Measurements from ENCODE around the gene DTNA.
A peak's percentile ranks its signal among the peaks of the same experiment; 100 is the strongest.

The DTNA gene

DNA sequence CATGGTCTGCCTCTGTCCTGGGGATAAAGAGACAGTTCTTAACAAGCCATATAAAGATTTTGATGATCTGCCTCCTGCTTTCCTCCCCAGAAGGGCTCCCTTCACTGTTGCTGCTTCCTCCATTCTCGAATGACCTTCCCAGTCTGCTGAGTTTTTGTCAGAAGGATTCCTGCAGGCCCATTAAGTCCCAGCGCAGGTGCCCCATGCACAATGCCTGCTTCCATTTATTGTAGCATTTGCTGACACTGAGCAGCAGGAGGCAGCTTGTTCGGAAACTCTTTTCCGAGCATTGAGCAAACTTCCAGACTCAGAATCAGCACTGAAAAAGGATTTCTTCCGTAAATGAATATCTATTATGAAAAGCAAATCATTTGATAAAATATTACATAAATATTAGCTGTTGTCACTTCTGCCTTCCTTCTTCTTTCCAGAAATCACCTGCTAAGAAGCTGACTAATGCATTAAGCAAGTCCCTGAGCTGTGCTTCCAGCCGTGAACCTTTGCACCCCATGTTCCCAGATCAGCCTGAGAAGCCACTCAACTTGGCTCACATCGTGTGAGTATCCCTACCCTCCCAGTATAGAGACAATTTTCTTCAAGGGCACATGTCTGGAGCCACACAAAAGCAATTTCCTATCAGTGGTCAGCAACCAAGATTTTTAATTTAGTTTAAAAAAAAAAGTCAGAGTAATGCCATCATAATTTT is 110.4 kb downstream of the DTNA start:
- TF ChIP-seq HDGF (IDR thresholded peaks at IDR 0.05; ENCODE audit: borderline replicate concordance) (no peak), TARDBP (IDR thresholded peaks at IDR 0.05) (no peak), L3MBTL2 (conservative IDR thresholded peaks at IDR 0.05) (no peak)
- TF ChIP-seq, protein P1, sequence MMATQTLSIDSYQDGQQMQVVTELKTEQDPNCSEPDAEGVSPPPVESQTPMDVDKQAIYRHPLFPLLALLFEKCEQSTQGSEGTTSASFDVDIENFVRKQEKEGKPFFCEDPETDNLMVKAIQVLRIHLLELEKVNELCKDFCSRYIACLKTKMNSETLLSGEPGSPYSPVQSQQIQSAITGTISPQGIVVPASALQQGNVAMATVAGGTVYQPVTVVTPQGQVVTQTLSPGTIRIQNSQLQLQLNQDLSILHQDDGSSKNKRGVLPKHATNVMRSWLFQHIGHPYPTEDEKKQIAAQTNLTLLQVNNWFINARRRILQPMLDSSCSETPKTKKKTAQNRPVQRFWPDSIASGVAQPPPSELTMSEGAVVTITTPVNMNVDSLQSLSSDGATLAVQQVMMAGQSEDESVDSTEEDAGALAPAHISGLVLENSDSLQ (IDR thresholded peaks at IDR 0.05): no peak
- CTCF ChIA-PET: interaction anchor here (0.7 to 1.1 kb wide), 3 partner anchors 10 to 17 kb away, joined by 3 to 7 read pairs (median 3); no protein-coding TSS in a partner anchor

DNA sequence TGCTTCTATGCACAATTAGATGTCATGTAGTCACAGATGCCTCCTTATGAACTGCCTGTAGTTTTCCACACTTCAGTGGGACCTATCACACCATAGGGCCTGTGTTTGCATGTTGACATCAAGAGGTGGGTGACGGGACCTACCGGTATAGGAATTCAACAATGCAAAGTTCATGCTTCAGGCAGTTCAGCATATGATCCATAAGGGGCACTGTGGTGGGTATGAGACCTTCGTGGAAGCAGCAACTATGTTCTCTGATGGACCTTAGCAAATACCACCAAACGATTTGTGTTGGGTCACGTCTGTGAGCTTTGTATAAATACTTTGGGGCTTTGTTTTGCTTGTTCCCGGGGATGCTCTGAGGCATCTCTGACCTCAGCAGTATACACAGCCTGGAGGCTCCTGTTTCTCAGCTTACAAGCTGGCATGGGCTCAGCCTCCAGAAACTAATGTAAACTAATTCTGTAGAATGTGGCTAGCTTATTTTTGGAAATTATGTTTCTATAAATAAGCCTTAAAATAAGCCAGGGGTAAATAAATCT is 111.6 kb downstream of the DTNA start:
- peak; percentile 50 for DNase-seq (ENCODE audit: extremely low spot score)
- CTCF ChIA-PET: interaction anchor here (0.6 to 1.5 kb wide), 3 partner anchors 12 to 544 kb away, joined by 3 to 6 read pairs (median 4); no protein-coding TSS in a partner anchor
- POLR2A ChIA-PET: no interaction called here
- TF ChIP-seq L3MBTL2 (conservative IDR thresholded peaks at IDR 0.05) (no peak), SUZ12 (IDR thresholded peaks at IDR 0.05) (no peak), NFRKB (IDR thresholded peaks at IDR 0.05) (no peak), SP1 (IDR thresholded peaks at IDR 0.05) (no peak), LEF1 (IDR thresholded peaks at IDR 0.05; ENCODE audit: borderline replicate concordance) (no peak), ARNT (IDR thresholded peaks at IDR 0.05) (no peak), FOXA1 (IDR thresholded peaks at IDR 0.05) (no peak), BHLHE40 (IDR thresholded peaks at IDR 0.05; ENCODE audit: borderline replicate concordance) (no peak), ELF4 (IDR thresholded peaks at IDR 0.05) (no peak), HDGF (IDR thresholded peaks at IDR 0.05; ENCODE audit: borderline replicate concordance) (no peak), FOXK2 (IDR thresholded peaks at IDR 0.05) (no peak), ZNF384 (IDR thresholded peaks at IDR 0.05) (no peak), FOXM1 (IDR thresholded peaks at IDR 0.05; ENCODE audit: borderline replicate concordance) (no peak), CTBP1 (IDR thresholded peaks at IDR 0.05; ENCODE audit: borderline replicate concordance) (no peak), TARDBP (IDR thresholded peaks at IDR 0.05) (no peak)
- TF ChIP-seq, protein P1 (IDR thresholded peaks at IDR 0.05): no peak

More for the DNA sequence above, 110.4 kb downstream of the DTNA start:
- POLR2A ChIA-PET: no interaction called here
- DNase-seq (ENCODE audit: extremely low spot score): no peak

DNA sequence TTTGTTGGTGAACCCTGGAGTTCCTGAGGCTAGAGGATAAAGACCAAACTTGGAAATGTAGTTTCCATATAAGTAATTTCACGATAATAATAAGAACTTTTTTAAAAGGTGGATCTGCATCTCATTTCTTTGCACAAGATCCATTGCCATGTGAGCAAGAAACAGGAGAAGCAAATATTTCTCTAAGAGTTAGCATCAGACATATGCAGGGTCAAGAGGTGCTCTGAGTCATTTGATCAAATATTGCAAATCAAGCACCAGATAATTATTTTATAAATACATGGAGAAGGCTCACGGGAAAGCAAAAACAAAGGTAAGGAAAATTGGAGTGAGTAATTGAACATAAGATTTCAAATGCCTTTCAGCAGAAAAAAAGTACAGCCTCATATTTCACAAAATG is 118.0 kb downstream of the DTNA start:
- POLR2A ChIA-PET: no interaction called here
- CTCF ChIA-PET: no interaction called here
- TF ChIP-seq BHLHE40 (IDR thresholded peaks at IDR 0.05; ENCODE audit: borderline replicate concordance) (no peak), L3MBTL2 (conservative IDR thresholded peaks at IDR 0.05) (no peak), FOXM1 (IDR thresholded peaks at IDR 0.05; ENCODE audit: borderline replicate concordance) (no peak), FOXK2 (IDR thresholded peaks at IDR 0.05) (no peak), LEF1 (IDR thresholded peaks at IDR 0.05; ENCODE audit: borderline replicate concordance) (no peak), ZNF384 (IDR thresholded peaks at IDR 0.05) (no peak), ELF4 (IDR thresholded peaks at IDR 0.05) (no peak), ARNT (IDR thresholded peaks at IDR 0.05) (no peak), HDGF (IDR thresholded peaks at IDR 0.05; ENCODE audit: borderline replicate concordance) (no peak), FOXA1 (IDR thresholded peaks at IDR 0.05) (no peak), NFRKB (IDR thresholded peaks at IDR 0.05) (no peak), SP1 (IDR thresholded peaks at IDR 0.05) (no peak), TARDBP (IDR thresholded peaks at IDR 0.05) (no peak), SUZ12 (IDR thresholded peaks at IDR 0.05) (no peak), CTBP1 (IDR thresholded peaks at IDR 0.05; ENCODE audit: borderline replicate concordance) (no peak)
- TF ChIP-seq, protein P1 (IDR thresholded peaks at IDR 0.05): no peak

DNA sequence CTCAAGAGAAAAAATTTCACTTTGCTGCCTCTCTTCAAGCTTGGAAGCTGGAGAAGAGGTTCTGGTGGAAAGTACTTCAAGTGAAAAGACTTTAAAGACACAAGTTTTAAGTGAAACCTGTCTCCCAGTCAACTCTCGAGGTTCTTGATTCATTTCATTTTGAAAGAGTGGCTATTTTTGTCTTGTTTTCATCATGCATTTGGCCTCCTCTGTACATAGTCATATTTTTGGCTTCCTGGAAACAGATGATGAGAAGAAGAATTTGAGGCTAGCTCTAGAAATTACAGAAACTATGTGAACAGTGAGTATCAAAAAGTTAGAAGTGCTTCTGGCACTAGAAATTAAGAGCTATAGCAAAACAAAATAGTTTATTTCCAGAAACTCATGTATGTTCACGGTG is 124.8 kb downstream of the DTNA start:
- DNase-seq (ENCODE audit: extremely low spot score): no peak
- TF ChIP-seq TARDBP (IDR thresholded peaks at IDR 0.05): no peak
- TF ChIP-seq L3MBTL2 (conservative IDR thresholded peaks at IDR 0.05): no peak
- TF ChIP-seq FOXK2 (IDR thresholded peaks at IDR 0.05): no peak
- ChIA-PET CTCF (no interaction called here), POLR2A (no interaction called here)

More for the DNA sequence above, 118.0 kb downstream of the DTNA start:
- no peak for DNase-seq (ENCODE audit: extremely low spot score)

DNA sequence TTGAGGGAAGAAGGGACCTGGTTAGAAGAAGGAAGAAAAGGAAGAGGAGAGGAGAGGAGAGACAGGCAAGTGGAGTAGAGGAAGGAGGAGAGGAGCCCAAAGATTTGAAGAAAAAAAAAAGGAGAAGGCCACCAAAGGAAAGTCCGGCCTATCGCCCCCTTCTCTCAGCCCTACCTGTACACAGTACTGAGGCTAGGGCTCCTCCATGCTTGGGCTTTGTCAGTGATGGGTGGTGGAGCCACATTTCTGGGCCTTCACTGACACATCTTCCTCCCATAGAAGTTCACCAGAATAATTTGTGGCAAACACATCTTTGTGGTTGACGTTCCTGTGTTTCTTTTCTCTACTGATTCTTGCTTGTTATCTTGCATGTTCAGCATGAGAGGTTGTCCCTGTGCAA is 125.4 kb downstream of the DTNA start:
- ChIA-PET CTCF (no interaction called here), POLR2A (no interaction called here)
- no peak for TF ChIP-seq SUZ12 (IDR thresholded peaks at IDR 0.05)
- TF ChIP-seq, protein P1 (IDR thresholded peaks at IDR 0.05): no peak
- no peak for TF ChIP-seq SP1 (IDR thresholded peaks at IDR 0.05)
- no peak for TF ChIP-seq CTBP1 (IDR thresholded peaks at IDR 0.05; ENCODE audit: borderline replicate concordance)
- TF ChIP-seq TARDBP (IDR thresholded peaks at IDR 0.05): no peak
- TF ChIP-seq L3MBTL2 (conservative IDR thresholded peaks at IDR 0.05): no peak
- no peak for TF ChIP-seq FOXA1 (IDR thresholded peaks at IDR 0.05)
- no peak for TF ChIP-seq ZNF384 (IDR thresholded peaks at IDR 0.05)
- no peak for TF ChIP-seq LEF1 (IDR thresholded peaks at IDR 0.05; ENCODE audit: borderline replicate concordance)
- no peak for TF ChIP-seq NFRKB (IDR thresholded peaks at IDR 0.05)
- no peak for TF ChIP-seq ARNT (IDR thresholded peaks at IDR 0.05)
- no peak for DNase-seq (ENCODE audit: extremely low spot score)

Data from HEK293T (cell line).